Esophagus mucosa (tissue), 1 donor: ENCODE measurements around the gene ANKLE2. TPM values are rescaled to one million over a fixed set of nuclear protein-coding genes. Genes with fewer than 3 reads are reported as not detected.
"Not testable (repeated sequence)": the region's sequence is repeated elsewhere in the genome, so short reads cannot be mapped to it uniquely, and the experiment has no call there.

Experiments
- ATAC-seq: fragments of 200-7000 bp; cut with Tn5 transposase; one replicate; pipeline ENCODE4 v1.9.1; 2020
- total RNA-seq: library from RNA; stranded (reverse); gene quantifications from one replicate; pipeline ENCODE4 v1.2.4, GENCODE V29; 2023
- donor health status: DM: yes; HTN: yes; CAD: no.

The ANKLE2 gene
- total RNA-seq, 1 donor from 2014 or later, result 35.8 TPM

GRCh38 chr12:132718644-132719043 is 43.0 kb downstream of the ANKLE2 start:
- ATAC-seq, result no peak

- no peak for ATAC-seq
Measured at GRCh38 chr12:132717531-132718387, 43.9 kb downstream of the ANKLE2 start.

- ATAC-seq, result no peak
Measured at GRCh38 chr12:132717011-132717410, 44.6 kb downstream of the ANKLE2 start.

GRCh38 chr12:132716356-132716755 is 45.3 kb downstream of the ANKLE2 start:
- no peak for ATAC-seq

GRCh38 chr12:132715874-132716273 is 45.8 kb downstream of the ANKLE2 start:
- ATAC-seq, result no peak

- ATAC-seq, result peak; percentile 61
Measured at GRCh38 chr12:132713123-132713522, 48.5 kb downstream of the ANKLE2 start.

- ATAC-seq, result no peak
Measured at GRCh38 chr12:132711080-132711843, 50.4 kb downstream of the ANKLE2 start.

GRCh38 chr12:132710405-132711079 is 51.1 kb downstream of the ANKLE2 start, which contains the start of gene PGAM5:
Gene PGAM5, plus strand, starts transcription at chr12:132710842. Its CDS starts 35 bp downstream, at chr12:132710877.
- ATAC-seq, result peak; percentile 96

- ATAC-seq, result peak; percentile 27
Measured at GRCh38 chr12:132710043-132710404, 51.6 kb downstream of the ANKLE2 start.

- ATAC-seq, result no peak
Measured at GRCh38 chr12:132708150-132708549, 53.5 kb downstream of the ANKLE2 start.

- ATAC-seq, result no peak
Measured at GRCh38 chr12:132707241-132707640, 54.4 kb downstream of the ANKLE2 start.

- ATAC-seq, result no peak
Measured at GRCh38 chr12:132703641-132704040, 58.0 kb downstream of the ANKLE2 start.

GRCh38 chr12:132702640-132703039 is 59.0 kb downstream of the ANKLE2 start:
- ATAC-seq, result peak; percentile 15

GRCh38 chr12:132700212-132700822 is 61.3 kb downstream of the ANKLE2 start:
- no peak for ATAC-seq

- no peak for ATAC-seq
Measured at GRCh38 chr12:132698341-132698740, 63.3 kb downstream of the ANKLE2 start.

GRCh38 chr12:132695431-132695830 is 66.2 kb downstream of the ANKLE2 start:
- ATAC-seq, result peak; percentile 37

GRCh38 chr12:132694888-132695287 is 66.7 kb downstream of the ANKLE2 start:
- ATAC-seq, result not testable (repeated sequence)

GRCh38 chr12:132692030-132692429 is 69.6 kb downstream of the ANKLE2 start:
- ATAC-seq, result not testable (repeated sequence)

GRCh38 chr12:132690112-132690511 is 71.5 kb downstream of the ANKLE2 start:
- ATAC-seq, result no peak

- ATAC-seq, result no peak
Measured at GRCh38 chr12:132689227-132689626, 72.4 kb downstream of the ANKLE2 start.

- ATAC-seq, result peak; percentile 99
Measured at GRCh38 chr12:132687211-132688164, 74.1 kb downstream of the ANKLE2 start, which contains the start of the genes POLE and PXMP2. Gene POLE, minus strand, starts transcription at chr12:132687342. Its CDS starts 27 bp downstream, at chr12:132687315. Gene PXMP2, plus strand, starts transcription at chr12:132687587. Its CDS starts 84 bp downstream, at chr12:132687671.
